Activated CD8-positive, alpha-beta memory T cell treated with anti-CD3 and anti-CD28 coated beads, Interleukin-2, amount 10 ng/mL, durations not matched to agents 7 days and 5 days (primary cell): ENCODE data around the gene ZNF679. TPM values are rescaled to one million over a fixed set of nuclear protein-coding genes. Genes with fewer than 3 reads are reported as not detected.
"Not testable (repeated sequence)": the region's sequence is repeated elsewhere in the genome, so short reads cannot be mapped to it uniquely, and the experiment has no call there.

ENCODE experiments used
- ATAC-seq: fragments of 150-1000 bp; cut with Tn5 transposase; one replicate; pipeline ENCODE4 v1.10.0; 2021; ENCODE audit warnings: moderate library complexity
- CTCF ChIA-PET: fragments of 350-600 bp; sonication (Branson Sonifier 250); formaldehyde crosslinking; loops from one replicate; lab custom pipeline; 2021; ENCODE audit warnings: antibody characterized with exemption; lab: Charles Lee
- DNase-seq: peaks from one replicate; pipeline ENCODE4 v3.0.0-alpha.2; 2020
- H3K27ac Mint-ChIP-seq: one replicate; pipeline ENCODE4 v1.8.0; 2021; ENCODE audit warnings: mild to moderate bottlenecking, mixed read lengths
- H3K27me3 Mint-ChIP-seq: one replicate; pipeline ENCODE4 v1.8.0; 2021; ENCODE audit warnings: mixed read lengths
- H3K36me3 Mint-ChIP-seq: one replicate; pipeline ENCODE4 v1.8.0; 2021; ENCODE audit warnings: mild to moderate bottlenecking, mixed read lengths
- H3K4me1 Mint-ChIP-seq: one replicate; pipeline ENCODE4 v1.8.0; 2021; ENCODE audit warnings: mixed read lengths
- H3K4me3 Mint-ChIP-seq: one replicate; pipeline ENCODE4 v1.8.0; 2021; ENCODE audit warnings: mild to moderate bottlenecking, moderate library complexity, mixed read lengths
- H3K9me3 Mint-ChIP-seq: one replicate; pipeline ENCODE4 v1.8.0; 2022; ENCODE audit warnings: low read depth, mixed read lengths
- total RNA-seq, 2 experiments: library from RNA; stranded (reverse); gene quantifications; one replicate each; pipeline ENCODE4 v1.2.3, GENCODE V29; 2021

Gene ZNF679
- not detected for total RNA-seq

GRCh38 chr7:64228174-64228573, at the start of gene ZNF679:
TSS of gene ZNF679 (plus strand) at chr7:64228474. CDS start at chr7:64249118, 20,644 bp downstream.
- H3K27me3 Mint-ChIP-seq, H3K27ac Mint-ChIP-seq, H3K4me1 Mint-ChIP-seq, DNase-seq, CTCF ChIA-PET, ATAC-seq, H3K4me3 Mint-ChIP-seq, H3K36me3 Mint-ChIP-seq: not testable (repeated sequence)
- peaks cover 26% of the 10 kb centered on the region for H3K9me3 Mint-ChIP-seq

DNA sequence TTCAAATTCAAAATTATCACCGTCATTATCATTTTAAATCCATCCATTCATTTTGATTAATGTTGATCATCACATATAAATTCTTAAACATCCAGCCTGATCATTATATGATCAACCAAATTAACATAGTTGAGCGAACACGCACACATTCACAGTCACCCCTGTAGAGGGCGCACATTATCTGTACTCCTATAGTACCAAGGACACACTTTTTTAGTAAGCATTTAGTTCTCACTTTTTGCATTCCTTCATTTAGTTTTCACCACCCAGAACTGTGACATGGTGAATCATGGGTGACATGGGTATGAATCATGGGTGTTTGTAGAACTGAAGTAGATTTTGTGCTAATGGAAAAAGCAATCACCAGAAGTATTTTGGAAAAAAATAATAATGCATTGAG, 47.3 kb upstream of the ZNF679 start:
- DNase-seq, result no peak
- Mint-ChIP-seq H3K4me1 (no peaks in the 10 kb centered on the region), H3K27ac (no peak overlapping the region), H3K27me3 (no peaks in the 10 kb centered on the region), H3K4me3 (no peak overlapping the region), H3K36me3 (no peaks in the 10 kb centered on the region), H3K9me3 (peaks cover 8% of the 10 kb centered on the region)
- ATAC-seq, result no peak
- CTCF ChIA-PET, result no interaction called here

DNA sequence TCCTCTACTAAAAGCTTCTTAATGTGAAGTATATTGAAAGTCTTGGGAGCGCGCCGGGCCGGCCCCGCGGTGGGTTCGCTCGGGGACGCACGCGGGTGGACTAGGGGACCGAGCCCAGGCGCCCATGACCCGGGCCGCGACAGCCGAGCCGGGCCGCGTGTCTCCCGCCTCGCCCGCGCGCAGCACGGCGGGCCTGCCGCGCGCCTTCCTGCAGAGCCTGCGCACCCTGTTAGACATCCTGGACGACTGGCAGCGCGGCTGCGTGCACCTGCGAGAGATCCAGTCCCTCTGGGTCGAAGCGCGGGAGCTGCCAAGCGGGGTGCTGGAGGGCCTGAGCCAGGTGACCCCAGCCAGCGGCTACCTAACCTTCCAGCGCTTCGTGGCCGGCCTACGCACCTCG, 46.7 kb upstream of the ZNF679 start:
- CTCF ChIA-PET, result no interaction called here
- Mint-ChIP-seq H3K27me3 (no peaks in the 10 kb centered on the region), H3K36me3 (no peaks in the 10 kb centered on the region), H3K27ac (no peak overlapping the region), H3K4me3 (no peak overlapping the region), H3K4me1 (no peaks in the 10 kb centered on the region), H3K9me3 (peaks cover 8% of the 10 kb centered on the region)
- DNase-seq, result no peak
- no peak for ATAC-seq

DNA sequence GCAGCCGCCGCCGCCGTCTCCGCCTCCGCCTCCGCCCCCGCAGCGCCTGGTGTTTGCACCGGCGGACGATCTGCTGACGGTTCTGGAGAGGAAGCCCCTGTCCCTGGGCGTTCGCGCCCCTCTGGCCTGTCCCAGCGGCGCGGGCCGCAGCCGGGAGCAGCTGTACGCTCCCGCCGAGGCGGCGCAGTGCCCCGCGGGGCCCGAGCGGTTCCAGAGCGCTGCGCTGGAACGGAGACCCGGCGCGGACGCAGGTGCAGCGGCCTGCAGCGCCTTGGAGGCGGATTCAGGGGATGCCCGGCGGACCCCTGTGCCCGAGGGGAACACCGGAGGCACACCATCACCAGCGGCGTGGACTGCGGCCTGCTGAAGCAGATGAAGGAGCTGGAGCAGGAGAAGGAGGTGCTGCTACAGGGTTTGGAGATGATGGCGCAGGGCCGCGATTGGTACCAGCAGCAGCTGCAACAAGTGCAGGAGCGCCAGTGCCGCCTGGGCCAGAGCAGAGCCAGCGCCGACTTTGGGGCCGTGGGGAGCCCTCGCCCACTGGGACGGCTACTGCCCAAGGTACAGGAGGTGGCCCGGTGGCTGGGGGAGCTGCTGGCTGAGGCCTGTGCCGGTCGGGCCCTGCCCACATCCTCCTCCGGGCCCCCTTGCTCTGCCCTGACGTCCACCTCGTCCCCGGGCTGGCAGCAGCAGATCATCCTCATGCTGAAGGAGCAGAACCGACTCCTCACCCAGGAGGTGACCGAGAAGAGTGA, 46.1 kb upstream of the ZNF679 start:
- no peaks in the 10 kb centered on the region for H3K27me3 Mint-ChIP-seq
- no peak for ATAC-seq
- CTCF ChIA-PET, result no interaction called here
- peaks cover 11% of the 10 kb centered on the region for H3K9me3 Mint-ChIP-seq
- H3K27ac Mint-ChIP-seq, result no peak overlapping the region
- no peaks in the 10 kb centered on the region for H3K36me3 Mint-ChIP-seq
- DNase-seq, result no peak
- no peak overlapping the region for H3K4me3 Mint-ChIP-seq
- H3K4me1 Mint-ChIP-seq, result no peaks in the 10 kb centered on the region

DNA sequence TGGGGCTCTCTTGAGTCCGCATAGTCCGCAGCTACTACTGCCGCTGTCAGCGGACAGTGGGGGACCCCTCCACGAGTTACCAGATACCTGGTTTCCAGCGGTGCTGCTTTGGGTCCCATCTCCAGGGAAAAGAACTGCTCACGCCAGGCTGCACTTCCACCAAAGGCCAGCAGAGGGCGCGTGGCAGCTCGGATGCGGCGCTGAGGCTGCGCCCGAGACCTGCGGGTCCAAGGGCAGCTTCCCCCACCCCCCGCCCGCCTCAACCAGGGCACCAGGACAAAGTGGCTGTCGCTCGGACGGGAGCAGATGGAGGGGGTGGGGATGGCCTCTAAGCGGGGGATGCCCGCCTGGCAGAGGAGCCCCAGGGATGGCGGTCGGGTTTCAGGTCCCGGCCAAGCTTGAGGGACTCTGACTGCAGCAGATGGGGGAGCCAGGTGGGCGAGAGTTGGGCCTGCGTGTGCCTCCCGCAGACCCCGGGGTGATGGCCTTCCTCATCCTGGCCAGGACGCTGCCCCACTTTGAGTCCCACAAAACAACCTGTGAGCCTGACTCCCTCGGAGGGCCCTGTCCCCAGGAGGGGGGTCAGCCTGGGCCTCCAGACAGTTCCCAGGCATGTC, 45.0 kb upstream of the ZNF679 start:
- no peak for ATAC-seq

DNA sequence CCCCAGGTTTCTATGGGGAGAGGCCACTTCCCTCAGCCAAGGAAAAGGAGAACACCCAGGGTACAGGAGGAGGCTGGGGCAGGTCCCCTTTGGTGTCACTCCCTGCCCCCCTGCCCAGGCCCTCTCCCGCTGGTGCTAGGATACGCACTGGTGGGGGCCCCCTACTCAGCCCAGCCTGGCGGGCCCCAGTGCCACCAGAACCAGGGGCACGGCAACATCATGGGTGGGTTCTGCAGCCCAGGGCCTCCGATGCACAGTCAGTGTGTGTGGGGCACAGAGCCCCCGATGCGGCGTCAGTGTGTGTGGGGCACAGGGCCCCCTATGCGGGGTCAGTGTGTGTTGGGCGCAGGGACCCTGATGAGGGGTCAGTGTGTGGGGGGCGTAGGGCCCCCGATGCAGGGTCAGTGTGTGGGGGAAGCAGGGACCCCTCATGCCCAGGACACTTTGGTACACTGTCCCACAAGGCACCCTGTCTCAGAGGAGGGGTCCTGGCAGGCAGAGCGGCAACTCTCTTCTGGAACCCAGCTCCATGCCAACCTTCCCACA, 44.4 kb upstream of the ZNF679 start:
- no peaks in the 10 kb centered on the region for H3K36me3 Mint-ChIP-seq
- no peaks in the 10 kb centered on the region for H3K4me1 Mint-ChIP-seq
- DNase-seq, result no peak
- H3K27me3 Mint-ChIP-seq, result no peaks in the 10 kb centered on the region
- no peak overlapping the region for H3K27ac Mint-ChIP-seq
- CTCF ChIA-PET, result no interaction called here
- no peak for ATAC-seq
- peaks cover 11% of the 10 kb centered on the region for H3K9me3 Mint-ChIP-seq
- no peak overlapping the region for H3K4me3 Mint-ChIP-seq

More for the DNA sequence above, 45.0 kb upstream of the ZNF679 start:
- Mint-ChIP-seq H3K36me3 (no peaks in the 10 kb centered on the region), H3K4me1 (no peaks in the 10 kb centered on the region), H3K27me3 (no peaks in the 10 kb centered on the region), H3K9me3 (peaks cover 11% of the 10 kb centered on the region), H3K27ac (no peak overlapping the region), H3K4me3 (no peak overlapping the region)
- CTCF ChIA-PET, result no interaction called here
- no peak for DNase-seq

- no peak for ATAC-seq
- H3K4me3 Mint-ChIP-seq, result no peak overlapping the region
Measured at GRCh38 chr7:64184376-64184775, 43.9 kb upstream of the ZNF679 start.

GRCh38 chr7:64187408-64187807, 40.9 kb upstream of the ZNF679 start:
- Mint-ChIP-seq H3K27ac (no peak overlapping the region), H3K9me3 (peaks cover 6% of the 10 kb centered on the region), H3K36me3 (no peaks in the 10 kb centered on the region), H3K27me3 (no peaks in the 10 kb centered on the region), H3K4me3 (no peak overlapping the region), H3K4me1 (no peaks in the 10 kb centered on the region)
- DNase-seq (no peak), ATAC-seq (no peak)
- CTCF ChIA-PET, result no interaction called here

More at GRCh38 chr7:64184376-64184775, 43.9 kb upstream of the ZNF679 start:
- Mint-ChIP-seq H3K27ac (no peak overlapping the region), H3K27me3 (no peaks in the 10 kb centered on the region), H3K36me3 (no peaks in the 10 kb centered on the region), H3K9me3 (peaks cover 11% of the 10 kb centered on the region), H3K4me1 (no peaks in the 10 kb centered on the region)
- CTCF ChIA-PET, result no interaction called here
- DNase-seq, result no peak

- Mint-ChIP-seq H3K27me3 (no peaks in the 10 kb centered on the region), H3K36me3 (no peaks in the 10 kb centered on the region), H3K27ac (no peak overlapping the region), H3K9me3 (peaks cover 6% of the 10 kb centered on the region), H3K4me3 (no peak overlapping the region), H3K4me1 (no peaks in the 10 kb centered on the region)
- CTCF ChIA-PET, result no interaction called here
- no peak for DNase-seq
- no peak for ATAC-seq
Measured at GRCh38 chr7:64192148-64192704, 36.0 kb upstream of the ZNF679 start.

GRCh38 chr7:64192775-64193174, 35.5 kb upstream of the ZNF679 start:
- CTCF ChIA-PET, result no interaction called here
- ATAC-seq (no peak), DNase-seq (no peak)
- Mint-ChIP-seq H3K27me3 (no peaks in the 10 kb centered on the region), H3K4me3 (no peak overlapping the region), H3K9me3 (peaks cover 6% of the 10 kb centered on the region), H3K36me3 (no peaks in the 10 kb centered on the region), H3K27ac (no peak overlapping the region), H3K4me1 (no peaks in the 10 kb centered on the region)

GRCh38 chr7:64206903-64207302, 21.4 kb upstream of the ZNF679 start, which contains the start of gene ZNF735:
TSS of gene ZNF735 (plus strand) at chr7:64207203. CDS start at chr7:64207203, 0 bp downstream.
- H3K27ac Mint-ChIP-seq, result no peak within 1 kb of the TSS
- H3K9me3 Mint-ChIP-seq, result peaks cover 10% of the 10 kb centered on the region
- CTCF ChIA-PET, result no interaction called here
- ATAC-seq (no peak), DNase-seq (no peak)
- H3K36me3 Mint-ChIP-seq, result no peaks in the 10 kb centered on the region
- no peak within 1 kb of the TSS for H3K4me3 Mint-ChIP-seq
- no peaks in the 10 kb centered on the region for H3K27me3 Mint-ChIP-seq
- no peaks in the 10 kb centered on the region for H3K4me1 Mint-ChIP-seq

DNA sequence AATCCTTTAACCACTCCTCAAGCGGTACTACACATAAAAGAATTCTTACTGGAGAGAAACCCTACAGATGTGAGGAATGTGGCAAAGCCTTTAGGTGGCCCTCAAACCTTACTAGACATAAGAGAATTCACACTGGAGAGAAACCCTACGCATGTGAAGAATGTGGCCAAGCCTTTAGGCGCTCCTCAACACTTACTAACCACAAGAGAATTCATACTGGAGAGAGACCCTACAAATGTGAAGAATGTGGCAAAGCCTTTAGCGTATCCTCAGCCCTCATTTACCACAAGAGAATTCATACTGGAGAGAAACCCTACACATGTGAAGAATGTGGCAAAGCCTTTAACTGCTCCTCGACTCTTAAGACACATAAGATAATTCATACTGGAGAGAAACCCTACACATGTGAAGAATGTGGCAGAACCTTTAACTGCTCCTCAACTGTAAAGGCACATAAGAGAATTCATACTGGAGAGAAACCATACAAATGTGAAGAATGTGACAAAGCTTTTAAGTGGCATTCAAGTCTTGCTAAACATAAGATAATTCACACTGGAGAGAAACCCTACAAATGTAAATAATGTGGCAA, 8.5 kb upstream of the ZNF679 start:
- DNase-seq, H3K4me1 Mint-ChIP-seq, ATAC-seq, H3K27me3 Mint-ChIP-seq, H3K4me3 Mint-ChIP-seq, CTCF ChIA-PET, H3K36me3 Mint-ChIP-seq, H3K27ac Mint-ChIP-seq: not testable (repeated sequence)
- peaks cover 39% of the 10 kb centered on the region for H3K9me3 Mint-ChIP-seq

DNA sequence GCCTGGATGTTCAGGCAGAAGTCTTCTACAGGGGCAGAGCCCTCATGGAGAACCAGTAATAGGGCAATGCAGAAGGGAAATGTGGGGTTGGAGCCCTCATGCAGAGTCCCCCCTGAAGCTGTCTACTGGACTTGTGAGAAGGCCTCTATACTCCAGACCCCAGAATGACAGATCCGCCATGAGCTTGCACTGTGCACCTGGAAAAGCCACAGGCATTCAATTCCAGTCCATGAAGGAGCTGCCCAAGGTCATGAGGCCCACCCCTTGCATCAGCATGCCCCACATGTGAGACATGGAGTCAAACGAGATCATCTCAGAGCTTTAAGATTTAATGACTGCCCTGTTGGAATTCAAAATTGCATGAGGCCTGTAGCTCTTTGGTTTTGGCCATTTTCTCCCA, 4.9 kb upstream of the ZNF679 start:
- DNase-seq (no peak), ATAC-seq (no peak)
- Mint-ChIP-seq H3K4me1 (no peaks in the 10 kb centered on the region), H3K9me3 (peaks cover 40% of the 10 kb centered on the region), H3K36me3 (no peaks in the 10 kb centered on the region), H3K27ac (no peak overlapping the region), H3K27me3 (no peaks in the 10 kb centered on the region), H3K4me3 (no peak overlapping the region)
- CTCF ChIA-PET, result no interaction called here
